HG02852 (cell line): ENCODE results near the gene RAD23B.

ENCODE experiments used
- ATAC-seq: cut with Tn5 transposase; IDR thresholded peaks from one replicate; pipeline ENCODE4 v1.9.1; 2021; ENCODE audit warnings: mild to moderate bottlenecking, moderate library complexity; ENCODE audit not compliant: unreplicated experiment

Gene RAD23B

GRCh38 chr9:107266624-107267368 lies 16.3 kb upstream of the RAD23B start:
- ATAC-seq: no peak

DNA sequence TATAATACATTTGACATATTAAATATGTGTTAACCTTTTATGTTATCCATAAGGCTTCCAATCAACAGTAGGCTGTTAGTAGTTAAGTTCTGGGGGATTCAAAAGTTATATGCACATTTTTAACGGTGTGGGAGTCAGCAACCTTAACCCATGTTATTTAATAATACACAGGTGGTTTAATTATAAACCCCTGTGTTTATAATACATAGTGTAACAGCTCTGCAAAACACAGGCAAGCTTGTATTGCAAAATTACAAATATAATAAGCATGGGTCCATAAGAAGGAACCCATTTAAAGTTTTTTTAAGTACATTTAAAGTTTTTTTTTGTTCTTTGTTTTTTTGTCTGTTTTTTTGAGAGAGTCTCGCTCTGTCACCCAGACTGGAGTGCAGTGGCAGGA lies 14.5 kb upstream of the RAD23B start:
- no peak for ATAC-seq

- ATAC-seq: no peak
Measured at GRCh38 chr9:107269254-107269653, 13.8 kb upstream of the RAD23B start.

GRCh38 chr9:107269681-107270080 lies 13.4 kb upstream of the RAD23B start:
- no peak for ATAC-seq

DNA sequence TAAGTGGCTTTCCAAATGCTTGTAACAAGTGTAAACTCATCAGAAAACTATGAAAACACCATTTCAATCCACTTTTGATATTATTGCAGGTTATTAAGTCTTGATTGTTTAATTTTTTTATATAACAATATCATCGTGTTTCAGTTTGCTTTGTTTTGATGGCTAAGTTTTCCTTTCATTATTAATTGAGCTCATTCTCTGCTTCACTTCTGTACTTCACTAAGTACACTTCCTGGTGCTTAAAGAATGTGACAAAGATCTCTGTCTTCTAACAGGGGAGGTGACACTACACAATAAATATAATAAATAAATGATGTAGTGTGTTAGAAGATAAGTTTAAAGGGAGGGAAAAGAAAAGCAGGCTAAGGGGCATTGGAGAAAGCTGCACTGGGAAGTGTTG lies 13.0 kb upstream of the RAD23B start:
- ATAC-seq: no peak

GRCh38 chr9:107270580-107270979 lies 12.5 kb upstream of the RAD23B start:
- ATAC-seq: no peak

DNA sequence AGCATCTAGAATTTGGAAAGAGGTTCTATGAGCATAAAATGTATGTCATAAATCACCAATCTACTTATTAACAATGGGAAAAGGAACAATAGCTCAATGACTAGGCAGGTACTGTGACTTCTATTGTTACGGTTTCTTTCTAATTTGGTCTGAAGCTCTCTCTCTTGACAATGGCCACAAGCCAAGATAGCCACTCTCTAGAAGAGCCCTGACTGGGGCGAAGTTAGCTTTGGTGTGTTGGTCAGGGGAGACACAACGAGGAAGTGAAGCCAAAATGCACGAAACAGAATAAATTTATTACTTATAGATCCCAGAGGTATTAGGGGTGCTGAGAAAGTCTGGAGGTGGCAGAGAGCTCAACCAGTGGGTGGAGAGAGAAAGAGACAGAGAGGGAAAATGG lies 9.4 kb upstream of the RAD23B start:
- ATAC-seq: no peak

- peak; percentile 77 for ATAC-seq
Measured at GRCh38 chr9:107274096-107274495, 9.0 kb upstream of the RAD23B start.

- no peak for ATAC-seq
Measured at GRCh38 chr9:107274953-107275422, 8.1 kb upstream of the RAD23B start.

- ATAC-seq: no peak
Measured at GRCh38 chr9:107275530-107275929, 7.5 kb upstream of the RAD23B start.

DNA sequence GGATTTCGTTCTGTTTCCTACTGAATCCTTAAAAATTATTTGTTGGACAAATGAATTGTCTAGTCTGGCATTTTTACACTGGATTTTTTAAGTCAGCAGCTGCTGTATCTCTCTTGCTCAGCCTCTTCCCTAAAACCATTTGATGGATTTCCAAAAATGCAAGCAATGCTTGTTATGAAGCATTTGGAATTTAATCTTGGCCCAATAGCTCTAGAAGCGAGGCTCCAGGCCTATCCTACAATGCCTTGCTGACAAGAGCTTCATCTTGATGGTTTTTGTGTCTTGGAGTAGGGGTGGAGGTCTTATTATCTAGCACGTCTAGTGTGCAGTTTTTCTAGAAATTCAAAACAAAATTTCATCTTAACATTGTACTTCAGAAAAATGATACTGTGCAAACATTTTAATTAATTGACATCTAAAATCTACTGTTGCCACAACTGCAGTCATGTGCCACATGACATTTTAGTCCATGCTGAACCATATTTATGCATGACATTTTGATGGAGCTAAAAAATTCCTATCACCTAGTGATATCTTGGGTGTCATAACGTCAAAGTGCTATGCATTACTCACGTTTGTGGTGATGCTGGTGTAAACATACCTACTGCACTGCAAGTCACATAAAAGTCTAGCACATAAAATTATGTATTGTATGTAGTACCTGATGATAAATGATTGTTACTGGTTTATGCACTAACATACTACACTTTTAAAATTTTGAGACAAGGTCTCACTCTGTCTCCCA lies 5.9 kb upstream of the RAD23B start:
- ATAC-seq: no peak

- ATAC-seq: no peak
Measured at GRCh38 chr9:107277801-107278200, 5.3 kb upstream of the RAD23B start.

DNA sequence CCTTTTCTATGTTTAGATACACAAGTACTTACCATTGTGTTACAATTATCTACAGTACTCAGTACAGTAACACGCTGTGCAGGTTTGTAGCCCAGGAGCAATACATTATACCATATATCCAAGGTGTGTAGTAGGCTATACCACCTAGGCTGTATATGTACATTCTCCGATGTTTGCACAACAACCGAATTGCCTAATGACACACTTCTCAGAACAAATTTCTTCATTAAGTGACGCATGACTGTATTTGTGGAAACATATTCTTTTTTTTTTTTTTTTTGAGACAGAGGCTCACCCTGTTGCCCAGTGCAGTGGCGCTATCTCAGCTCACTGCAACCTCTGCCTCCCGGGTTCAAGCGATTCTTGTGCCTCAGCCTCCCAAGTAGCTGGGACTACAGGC lies 4.0 kb upstream of the RAD23B start:
- no peak for ATAC-seq

GRCh38 chr9:107280543-107280942 lies 2.5 kb upstream of the RAD23B start:
- no peak for ATAC-seq

GRCh38 chr9:107281184-107281583 lies 1.9 kb upstream of the RAD23B start:
- no peak for ATAC-seq

DNA sequence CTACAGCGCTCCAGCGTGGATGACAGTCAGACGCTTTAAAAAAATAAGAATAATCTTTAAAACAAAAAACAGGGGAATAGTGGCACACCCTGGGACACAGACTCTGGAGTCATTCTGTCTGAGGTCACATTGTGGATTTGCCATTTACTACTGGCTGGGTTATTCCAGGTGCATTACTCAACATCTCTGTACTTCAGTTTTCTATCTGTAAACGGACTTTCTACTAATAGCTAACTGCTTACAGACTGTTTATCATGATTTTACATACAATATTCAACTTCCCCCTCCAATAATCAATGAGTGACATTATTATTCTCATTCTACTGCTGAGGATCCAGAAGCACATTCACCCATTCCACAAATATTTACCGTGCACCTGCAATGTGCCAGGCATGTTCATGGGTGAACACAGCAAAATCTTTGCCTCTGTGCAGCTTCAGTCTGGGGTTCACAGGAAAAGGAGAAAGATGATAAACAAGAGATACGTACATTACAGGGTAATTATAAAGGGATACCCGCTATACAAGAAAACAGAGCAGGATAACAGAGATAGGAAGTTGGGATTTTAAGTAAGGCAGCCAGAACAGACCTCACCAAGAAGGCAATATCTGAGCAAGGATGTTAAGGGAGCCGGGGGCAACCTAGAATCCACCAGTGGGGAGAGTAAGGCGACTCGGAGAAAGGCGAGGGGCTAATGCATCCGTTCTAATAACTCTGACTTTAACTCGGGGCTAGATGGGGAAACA lies 984 bp upstream of the RAD23B start:
- ATAC-seq: peak; percentile 0

- ATAC-seq: peak; percentile 45
Measured at GRCh38 chr9:107283623-107284616, 841 bp downstream of the RAD23B start.

GRCh38 chr9:107284636-107285035 lies 1.6 kb downstream of the RAD23B start:
- ATAC-seq: no peak

- ATAC-seq: no peak
Measured at GRCh38 chr9:107285286-107285685, 2.2 kb downstream of the RAD23B start.

- ATAC-seq: no peak
Measured at GRCh38 chr9:107286057-107286456, 3.0 kb downstream of the RAD23B start.
